HUDEP-2 (cell line): ENCODE data around the gene ATG16L2.
"Not testable (repeated sequence)": the region's sequence is repeated elsewhere in the genome, so short reads cannot be mapped to it uniquely, and the experiment has no call there.

Source experiments
- DNase-seq, 76 experiments: peaks; one replicate each; lab custom pipeline; 2025; ENCODE audit not compliant: unreplicated experiment in 76 of 76; lab: John Stamatoyannopoulos, UW

ATG16L2 gene

DNA sequence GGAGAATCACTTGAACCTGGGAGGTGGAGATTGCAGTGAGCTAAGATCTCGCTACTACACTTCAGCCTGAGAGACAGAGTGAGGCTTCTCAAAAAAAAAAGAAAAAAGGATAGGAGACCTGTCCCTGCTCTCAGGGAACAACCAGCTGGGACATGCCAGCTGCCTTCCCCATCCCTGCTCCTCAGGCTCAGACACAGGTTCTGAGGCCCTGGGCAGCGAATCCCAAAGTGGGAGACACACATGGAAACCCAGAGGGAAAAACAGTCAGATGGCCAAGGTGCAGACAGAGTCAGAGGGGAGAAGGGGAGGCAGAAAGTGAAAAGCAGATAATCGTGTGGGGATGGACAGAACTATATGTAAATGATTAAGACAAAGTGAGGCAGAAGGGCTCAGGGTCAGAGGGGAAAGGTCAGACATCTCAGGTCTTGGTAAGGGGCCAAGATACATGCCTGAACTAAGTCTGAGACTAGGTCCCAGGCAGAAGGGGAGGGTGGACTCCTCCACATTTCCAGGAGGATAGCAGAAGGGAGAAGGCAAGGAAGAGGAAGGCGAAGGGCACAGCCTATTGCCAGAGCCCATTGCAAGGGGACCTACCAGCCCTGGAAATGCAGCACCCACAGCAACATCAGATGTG is 34.6 kb upstream of the ATG16L2 start:
- DNase-seq: no peak

DNA sequence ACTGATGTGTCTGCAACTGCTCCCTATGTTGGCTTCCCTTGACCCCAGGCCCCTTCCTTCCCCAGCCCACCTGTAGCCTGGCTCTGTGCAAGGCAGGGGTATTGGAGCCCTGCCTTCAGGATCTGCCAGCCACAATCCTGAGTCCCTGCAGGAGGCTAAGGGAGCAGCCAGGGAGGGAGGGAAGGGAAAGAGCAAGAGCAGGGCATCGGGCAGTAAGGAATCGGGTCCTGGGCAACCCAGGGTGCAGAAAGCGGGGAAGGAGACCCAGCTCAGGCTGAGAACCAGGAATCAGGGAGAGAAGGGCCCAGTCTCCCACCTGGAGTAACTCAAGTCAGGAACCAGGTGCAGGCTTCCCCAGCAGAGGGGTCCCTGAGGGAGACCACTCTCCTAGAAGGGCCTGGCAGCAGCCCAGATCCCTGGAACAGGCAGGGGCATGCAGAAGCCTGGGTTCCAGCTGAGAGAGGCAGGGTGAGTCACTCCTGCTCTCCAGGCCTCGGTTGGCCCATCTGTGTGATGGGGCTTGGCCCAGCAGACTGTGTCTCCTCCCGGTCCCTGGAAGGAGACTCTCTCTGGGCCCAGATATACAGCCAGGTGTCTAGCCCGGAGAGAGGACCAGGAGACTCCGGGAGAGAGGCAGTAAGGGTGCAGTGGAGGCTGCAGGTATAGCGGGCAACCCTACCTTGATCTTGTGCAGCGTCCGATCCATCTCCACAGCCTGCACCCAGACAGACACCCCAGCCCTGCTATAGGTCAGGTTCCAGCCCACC is 33.7 kb upstream of the ATG16L2 start:
- no peak for DNase-seq

DNA sequence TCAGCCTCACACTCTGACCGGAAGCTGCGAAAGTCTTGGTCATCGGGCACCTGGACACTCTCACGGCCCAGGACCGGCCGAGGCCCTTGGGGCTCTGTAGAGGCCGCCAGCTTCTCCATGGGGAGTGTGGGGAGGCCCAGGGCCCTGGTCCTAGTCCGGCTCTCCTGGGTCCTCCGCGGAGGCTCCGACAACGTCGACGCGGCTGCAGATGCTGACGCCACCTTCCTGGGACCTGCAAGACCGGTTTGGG is 33.2 kb upstream of the ATG16L2 start:
- DNase-seq: no peak

DNA sequence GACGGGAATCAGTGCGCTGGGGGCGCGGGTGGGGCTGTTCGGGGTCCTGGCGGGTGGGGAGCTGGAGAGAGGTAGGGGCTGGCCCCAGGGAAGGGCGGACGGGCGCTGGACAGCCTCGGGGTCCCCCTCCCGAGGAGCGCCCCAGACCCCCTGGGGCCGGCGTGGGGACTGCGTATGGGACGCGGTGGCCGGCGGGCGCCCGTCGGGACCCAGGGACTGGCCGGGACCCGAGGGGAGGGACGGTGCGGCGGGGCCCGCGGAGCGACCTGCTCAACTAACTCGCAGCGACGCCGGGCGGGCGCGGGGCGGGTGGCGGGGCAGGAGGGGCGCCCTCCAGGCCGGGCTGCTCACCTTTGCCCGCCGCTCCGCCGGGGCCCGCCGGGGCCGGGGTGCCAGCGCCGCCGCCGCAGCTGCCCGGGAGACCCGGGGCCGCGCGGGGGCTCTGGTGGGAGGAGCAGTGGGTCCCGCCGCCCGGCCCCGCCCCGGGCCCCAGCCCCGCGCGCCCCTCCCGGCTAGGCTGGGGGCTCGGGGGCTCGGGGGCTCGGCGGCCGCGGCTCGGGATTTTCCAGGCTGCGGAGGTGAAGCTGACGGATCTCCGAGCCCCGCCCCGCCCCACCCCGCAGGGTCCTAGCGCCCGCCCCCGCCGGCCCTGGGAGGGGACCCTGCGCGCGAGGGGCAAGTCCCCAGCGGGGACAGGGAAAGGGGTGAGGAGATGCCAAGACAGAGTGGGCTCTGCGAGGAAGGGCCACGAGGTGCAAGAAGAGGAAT is 32.7 kb upstream of the ATG16L2 start:
- no peak for DNase-seq

DNA sequence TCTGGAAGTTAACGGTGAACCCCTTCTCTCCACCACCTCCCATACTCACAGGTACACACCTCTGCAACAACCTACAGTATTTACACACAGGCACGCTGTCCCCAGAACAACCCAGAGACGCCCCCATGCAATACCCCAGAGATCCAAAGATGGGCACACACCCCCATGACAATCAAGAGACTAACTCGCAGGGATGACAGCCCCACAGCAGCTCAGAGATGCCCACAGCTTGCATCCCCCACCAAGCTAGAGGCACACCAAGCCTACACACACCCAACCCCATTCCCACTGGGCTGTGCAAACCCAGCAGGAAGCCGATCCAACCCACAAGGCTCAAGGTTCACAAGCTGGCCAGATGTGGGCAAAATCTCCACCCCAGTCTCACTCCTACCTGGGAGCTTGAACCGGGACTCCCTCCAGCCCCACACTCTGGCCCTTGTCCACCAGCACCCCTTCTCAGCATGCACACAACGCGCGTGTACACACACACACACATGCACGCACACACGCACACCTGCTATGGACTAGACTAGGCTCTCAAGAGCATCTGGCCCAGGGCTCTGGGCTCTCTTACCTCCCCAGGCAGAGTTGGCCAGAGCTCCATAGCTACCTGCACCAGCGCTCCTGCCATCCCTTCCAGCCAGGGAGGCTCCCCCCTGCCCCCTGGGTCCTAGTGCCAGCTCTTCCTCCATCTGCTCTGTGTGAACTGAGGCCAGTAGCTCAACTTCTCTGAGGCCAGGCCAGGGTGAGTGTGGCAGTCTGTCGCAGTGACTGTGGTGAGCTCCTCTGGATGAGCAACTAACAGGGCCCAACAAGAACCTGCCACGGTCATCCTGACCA is 31.9 kb upstream of the ATG16L2 start:
- no peak for DNase-seq

DNA sequence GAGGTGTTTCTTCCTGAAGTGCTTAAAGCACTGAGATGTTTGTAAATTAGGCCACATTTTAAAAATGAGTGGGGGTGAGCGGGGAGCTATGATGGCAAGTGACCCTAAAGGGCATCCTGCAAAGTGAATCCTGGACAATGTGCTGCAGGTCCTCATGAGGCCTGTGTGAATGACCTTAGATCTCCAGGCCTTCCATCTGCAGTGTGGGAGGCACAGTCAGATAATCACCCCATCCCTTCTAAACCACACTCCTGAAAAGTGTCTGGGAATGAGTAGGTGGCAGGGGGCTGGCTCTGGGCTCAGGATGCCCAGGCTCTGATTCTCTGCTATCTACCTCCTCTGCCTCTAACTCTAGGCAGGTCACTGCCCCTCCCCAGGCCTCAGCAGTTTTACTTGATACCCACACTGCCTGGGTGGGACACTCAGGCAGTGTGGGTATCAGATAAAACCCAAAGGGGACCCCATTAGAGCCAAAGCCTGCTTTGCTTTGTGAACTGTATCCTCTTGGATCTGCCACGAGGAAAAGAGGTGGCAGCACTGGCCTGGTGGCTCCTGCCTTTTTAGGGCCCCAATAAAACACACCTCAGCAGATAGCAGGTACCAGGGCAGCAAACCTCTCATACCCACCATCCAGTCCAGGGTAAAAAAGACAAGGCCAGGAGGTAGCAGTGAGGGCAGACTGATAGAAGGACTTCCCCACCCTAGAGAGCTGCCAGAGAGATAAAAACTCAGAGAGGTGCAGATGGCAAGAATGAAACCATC is 30.9 kb upstream of the ATG16L2 start:
- DNase-seq: no peak

DNA sequence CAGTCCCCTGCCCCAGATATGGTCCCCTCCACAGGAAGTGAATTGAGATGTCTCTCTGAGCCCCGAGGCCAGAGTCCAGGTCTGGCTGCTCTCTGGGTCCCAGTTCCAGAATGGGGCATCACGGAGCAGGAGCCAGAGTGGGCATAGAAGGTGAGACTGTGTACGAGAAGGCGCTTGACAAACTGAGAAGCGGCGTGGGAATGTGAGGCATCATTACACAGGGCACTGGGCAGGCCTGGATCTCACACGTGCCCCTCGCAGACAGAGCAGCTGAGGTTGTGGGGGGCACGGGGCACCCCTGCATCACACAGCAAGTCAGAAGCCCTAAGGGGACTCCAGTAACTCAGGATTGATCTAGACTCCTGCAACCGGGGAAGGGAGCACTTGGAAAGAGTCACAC is 29.5 kb upstream of the ATG16L2 start:
- no peak for DNase-seq

DNA sequence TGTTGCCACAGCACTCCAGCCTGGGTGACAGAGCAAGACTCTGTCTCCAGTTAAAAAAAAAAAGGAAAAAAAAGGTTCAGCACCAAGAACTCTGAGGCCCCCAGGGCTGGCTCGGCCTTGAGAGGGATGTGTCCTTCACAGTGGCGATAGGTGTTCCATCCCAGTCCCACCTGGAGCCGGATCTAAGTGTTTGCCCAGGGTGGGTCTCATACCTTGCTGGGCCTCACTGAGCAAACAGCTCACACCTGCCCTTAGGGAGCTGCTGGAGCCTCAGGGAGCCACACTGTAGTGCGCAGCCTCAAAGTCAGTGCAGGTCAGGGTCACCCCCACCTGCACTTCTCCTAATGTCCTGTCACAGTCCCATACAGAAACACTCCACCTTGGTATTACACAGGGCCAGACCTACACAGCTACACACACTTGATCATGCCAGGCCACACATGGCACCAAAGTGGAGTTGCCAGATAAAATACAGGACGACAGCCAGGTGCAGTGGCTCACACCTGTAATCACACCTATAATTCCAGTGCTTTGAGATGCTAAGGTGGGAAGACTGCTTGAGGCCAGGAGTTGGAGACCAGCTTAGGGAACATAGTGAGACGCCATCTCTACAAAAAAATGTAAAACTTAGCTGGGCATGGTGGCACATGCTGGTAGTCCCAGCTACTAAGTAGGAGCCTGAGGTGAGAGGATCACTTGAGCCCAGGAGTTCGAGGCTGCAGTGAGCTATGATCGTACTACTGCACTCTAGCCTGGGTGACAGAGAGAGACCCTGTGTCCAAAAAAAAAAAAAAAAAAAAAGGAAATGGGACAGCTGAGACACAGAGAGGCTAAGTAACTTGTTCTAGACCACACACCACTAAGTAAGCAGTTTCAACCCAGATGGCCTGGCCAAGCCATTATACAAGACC is 27.7 kb upstream of the ATG16L2 start:
- DNase-seq: no peak

DNA sequence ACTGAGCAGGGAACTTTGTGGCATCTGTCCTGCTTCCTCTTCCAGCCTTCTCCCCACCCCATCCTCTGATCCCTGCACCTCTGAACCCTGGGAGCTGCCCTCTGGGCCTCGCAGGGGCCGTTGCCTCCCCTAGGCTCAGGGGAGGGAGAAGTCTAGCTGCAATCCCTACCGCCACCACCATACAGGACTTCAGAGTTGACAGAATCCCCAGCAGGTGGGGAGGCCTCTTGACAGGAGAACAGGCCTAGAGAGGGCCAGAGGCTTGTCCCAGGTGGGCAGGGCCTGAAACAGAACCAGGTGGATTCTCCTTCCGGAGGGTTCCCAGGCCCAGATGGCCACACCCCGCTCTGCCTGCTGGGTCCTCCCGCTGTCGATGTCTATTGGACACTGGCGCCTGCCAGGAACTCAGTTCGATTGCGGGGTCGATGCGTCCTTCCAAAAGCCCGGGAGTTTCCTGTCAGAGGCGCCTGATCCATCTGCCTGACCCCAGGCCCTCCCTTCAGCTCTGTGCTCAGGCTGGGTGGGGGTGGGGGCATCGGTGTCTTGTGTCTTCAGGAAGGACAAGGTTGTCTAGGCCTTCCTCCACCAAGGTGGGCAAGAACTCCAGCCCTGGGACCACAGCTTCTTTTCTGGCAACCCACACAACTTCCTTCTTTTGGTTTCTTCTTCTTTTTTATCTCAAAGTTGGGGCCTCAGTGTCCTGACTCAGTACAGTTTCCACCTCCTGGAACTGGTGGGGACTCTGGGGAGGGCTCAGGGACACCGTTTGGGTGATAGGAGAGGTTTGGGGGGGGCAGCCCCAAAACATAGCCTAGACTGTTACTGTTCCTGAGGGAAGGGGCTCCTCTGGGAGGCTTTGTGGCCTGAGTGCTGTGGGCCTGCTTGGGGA is 26.8 kb upstream of the ATG16L2 start:
- peak in 17 of 76 experiments; percentile 2 to 64 (median 30) for DNase-seq

DNA sequence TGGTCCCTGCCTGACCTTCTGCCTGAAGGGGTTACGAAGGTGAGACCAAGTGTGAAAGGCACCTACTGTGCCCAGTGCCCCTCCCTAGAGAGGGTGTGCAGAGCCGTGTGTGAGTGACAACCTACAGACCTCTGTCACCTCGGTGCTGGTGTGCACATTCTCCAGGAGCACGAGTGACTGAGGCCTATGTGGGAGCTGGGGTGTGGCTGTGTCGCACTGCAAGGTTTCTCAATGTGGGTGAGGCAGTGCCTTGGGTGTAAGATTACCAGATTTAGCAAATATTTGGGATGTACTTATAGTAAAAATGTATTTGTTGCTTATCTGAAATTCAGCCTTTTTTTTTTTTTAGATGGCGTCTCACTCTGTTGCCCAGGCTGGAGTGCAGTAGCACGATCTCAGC is 26.0 kb upstream of the ATG16L2 start:
- no peak for DNase-seq

DNA sequence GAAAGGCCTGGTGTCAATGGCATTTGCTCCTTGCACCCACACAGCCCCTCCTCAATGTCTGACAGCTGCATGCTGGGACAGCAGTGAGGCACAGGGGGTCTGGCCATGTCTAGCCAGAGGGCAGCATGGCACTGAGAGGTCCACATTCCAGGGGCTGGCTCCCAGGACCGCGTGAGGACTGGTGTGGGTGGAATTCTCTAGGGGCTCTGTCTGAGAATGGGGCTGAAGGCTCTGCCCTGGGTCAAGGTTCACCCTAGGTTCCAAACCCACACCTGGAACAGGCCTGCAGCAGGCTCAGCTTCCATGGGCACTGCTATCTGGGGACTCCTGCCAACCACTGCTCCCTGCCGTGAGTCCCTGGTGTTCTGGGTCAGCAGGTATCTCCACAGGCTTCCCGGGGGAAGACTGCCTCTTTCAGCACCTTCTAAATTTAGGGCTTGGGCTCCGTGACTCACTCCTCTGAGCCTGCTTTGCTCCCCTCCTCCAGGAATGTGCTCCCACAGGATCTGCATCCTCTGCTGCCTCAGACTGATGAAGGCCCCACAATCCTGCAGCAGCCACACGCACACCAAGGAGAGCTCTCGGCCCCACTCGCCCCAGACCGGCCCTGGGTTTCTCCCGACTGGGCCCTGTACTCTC is 24.6 kb upstream of the ATG16L2 start:
- DNase-seq: no peak

DNA sequence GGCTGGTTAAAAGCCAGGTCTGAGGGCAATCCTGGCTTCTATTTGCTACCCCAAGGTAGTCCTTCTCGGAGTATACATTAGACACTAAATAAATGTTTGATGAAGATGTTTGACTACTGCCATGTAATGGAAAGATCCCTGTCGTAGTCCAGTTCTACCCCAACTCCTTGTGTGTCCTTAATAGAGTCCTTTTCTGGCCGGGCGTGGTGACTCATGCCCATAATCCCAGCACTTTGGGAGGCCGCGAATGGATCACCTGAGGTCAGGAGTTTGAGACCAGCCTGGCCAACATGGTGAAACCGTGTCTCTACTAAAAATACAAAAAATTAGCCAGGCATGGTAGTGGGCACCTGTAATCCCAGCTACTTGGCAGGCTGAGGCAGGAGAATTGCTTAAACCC is 23.0 kb upstream of the ATG16L2 start:
- not testable (repeated sequence) for DNase-seq

DNA sequence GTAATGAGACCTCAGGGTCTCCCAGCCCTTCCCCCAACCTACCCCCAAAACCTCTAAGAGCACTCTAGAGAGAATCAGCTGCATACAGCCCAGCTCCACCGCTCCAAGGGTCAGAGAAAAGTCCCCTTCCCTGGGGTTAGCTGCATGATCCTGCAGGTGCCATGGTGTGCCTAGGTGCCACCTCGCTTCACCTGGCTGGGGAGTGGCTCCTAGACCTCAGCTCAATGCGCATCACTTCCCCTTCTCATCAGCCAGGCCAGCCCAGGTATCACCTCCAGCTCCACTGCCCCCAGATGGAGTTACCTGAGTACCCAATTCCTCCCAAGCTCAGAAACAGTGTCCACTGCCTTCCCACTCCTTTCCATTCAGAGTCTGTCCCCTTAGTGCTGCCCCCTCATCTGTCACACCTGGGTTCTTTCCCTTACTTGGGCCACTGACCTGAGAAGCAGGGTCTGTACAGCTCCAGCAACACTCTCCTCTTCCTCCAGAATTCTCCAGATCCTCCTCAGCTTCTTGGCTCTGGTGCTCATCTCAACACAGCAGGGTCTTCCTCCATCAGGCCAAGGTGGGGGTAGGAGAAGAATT is 21.7 kb upstream of the ATG16L2 start:
- peak in 1 of 76 experiments; percentile 13 for DNase-seq

DNA sequence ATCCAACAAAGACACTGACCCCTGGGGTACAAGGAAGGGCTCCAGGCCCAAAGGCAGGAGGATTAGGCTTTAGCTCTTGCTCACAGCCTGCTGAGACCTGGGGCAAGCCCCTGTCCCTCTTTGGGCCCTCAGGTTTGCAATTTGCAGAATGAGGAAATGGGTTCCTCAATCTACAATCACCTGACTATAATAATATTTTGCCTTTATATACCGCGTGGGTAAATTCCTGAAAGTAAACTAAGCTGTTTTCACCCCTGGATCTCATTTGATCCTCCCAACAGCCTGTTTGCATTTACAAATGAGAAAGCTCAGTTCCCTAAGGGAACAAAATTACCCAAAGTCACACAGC is 21.2 kb upstream of the ATG16L2 start:
- DNase-seq: no peak

DNA sequence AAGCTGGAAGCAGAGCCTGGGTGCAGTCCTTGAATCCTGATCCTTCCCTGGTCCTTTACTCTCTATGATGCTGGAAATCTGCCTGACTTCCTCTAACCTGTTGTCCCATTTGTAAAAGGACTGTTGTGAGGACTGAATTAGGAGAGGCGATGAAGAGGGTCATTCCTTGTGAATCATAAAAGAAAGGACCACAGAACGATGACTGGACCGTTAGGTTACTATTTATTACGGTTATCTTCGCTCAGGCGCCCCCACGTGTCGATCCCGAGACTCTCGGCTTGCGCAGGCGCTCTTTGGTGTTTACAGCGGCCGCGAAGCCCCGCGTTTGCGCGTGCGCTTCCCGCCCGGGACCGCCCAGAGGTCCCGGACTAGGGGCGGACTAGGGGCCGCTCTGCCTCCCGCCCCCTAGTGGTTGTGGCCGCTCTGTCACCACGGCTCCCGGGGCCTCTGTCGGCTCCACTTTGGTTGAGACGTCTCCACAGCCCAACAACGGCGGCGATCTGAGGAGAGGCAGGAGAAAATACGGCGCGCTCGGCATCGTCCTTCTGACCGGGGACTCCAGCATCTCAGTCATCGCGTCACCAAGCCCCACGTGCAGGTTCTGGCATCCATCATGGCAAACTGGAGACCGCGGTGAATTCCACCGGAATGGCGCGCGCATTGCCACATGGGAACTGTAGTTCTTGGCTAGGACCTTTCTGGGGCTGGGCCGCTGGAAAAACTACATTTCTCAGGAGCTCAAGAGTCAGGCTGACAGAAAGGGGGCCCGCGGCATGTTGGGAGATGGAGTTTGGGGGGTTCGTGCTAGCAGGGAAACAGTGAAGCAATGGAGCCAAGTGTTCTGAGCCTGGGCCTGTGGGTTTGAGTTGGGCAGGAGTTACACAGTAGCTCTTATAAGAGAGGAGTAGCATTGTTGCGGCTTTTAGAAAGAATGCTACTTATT is 20.5 kb upstream of the ATG16L2 start, which contains the start of gene STARD10:
Gene STARD10 (minus strand): TSS at position 623 of the 943 bp plus-strand sequence. CDS start 12,866 bp downstream, outside the sequence.
- DNase-seq: peak in 75 of 76 experiments; percentile 41 to 97 (median 89)

DNA sequence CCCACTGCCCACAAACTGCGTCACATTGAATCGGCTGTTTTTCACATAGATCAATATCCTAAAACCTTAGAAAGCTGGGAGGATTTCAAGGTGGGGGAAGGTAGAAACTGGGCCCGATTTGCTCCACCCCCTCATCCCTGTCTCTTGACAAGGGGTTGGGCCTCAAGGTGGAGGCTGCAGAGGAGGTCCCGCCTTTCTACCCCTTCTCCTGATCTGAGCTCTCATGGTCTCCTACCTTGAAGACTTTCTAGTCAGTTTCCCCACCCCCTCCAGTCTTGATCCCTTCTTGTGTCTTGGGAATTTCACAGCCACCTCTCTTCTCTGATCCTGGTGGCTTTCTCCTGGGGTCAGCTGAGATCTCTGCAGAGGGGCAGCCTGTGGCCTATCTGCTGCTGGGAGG is 15.8 kb upstream of the ATG16L2 start:
- no peak for DNase-seq
